NCI-H524 (cell line): Measurements from ENCODE around the gene SPACA7.

Experiments
- DNase-seq, 2 experiments: peaks; one replicate each; lab custom pipeline; 2025; lab: John Stamatoyannopoulos, UW

SPACA7 gene

DNA sequence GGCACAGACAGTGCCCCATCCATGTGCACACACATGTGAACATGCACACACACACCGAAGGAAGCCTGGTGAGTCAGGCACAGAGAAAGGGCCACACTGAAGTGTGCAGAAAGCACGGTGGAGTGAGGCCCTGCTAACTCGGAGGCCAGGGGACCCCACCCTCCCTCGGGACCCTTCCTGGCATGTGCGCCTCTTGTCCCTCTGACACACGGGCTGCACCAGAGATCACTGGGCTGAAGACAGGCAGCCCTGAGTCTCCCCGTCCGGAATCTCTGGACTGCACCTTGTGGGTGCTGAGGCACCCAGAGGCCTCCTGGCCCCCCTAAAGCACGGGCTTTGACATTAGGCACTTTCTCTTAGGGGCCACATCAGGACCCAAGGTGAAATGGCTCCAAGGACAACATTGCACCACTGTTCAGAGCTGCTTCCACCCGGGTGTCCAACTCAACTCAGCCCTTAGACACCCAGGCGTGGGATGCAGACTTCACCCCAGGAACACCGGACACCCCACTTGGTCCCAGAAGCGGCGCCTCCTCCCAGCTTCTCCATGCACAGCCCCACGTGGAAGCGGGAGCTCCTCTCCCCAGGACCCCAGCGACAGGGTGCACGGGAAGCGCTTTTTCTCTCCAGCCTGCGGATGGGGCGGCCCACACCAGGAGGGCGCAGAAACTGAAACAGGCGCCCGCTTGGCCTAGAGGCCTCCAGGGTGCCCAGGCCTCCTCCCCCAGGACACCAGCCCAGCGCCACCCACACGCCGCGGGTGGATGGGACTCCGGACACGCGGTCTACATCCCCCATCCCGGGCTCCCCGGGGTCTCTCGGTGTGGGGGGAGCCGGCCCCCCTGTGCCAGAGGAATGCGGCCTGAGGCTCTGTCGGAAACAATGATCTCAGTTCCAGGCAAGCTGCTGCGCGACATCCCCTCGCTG lies 90.2 kb downstream of the SPACA7 start:
- no peak for DNase-seq

- DNase-seq, result no peak
These were observed 91.1 kb downstream of the SPACA7 start for GRCh38 chr13:112467236-112467635.

DNA sequence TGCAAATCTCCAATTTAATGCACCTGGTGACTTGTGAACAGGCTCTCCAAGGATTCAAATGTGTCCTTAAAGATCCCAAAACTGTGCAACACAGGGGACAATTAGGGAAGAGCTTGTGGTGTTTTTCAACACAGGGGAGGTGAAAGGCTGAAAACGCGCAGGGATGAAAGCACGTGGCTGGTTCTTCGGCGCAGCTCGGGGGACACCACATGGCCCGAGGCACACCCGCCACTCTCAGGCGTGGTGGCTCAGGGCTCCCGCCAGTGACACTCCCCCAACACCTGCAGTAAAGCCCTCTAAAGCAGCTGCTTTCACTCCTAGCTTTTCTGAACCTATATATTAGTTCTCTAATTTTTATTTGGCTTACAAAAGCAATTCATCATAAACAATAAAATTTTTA lies 91.9 kb downstream of the SPACA7 start:
- DNase-seq, result no peak

DNA sequence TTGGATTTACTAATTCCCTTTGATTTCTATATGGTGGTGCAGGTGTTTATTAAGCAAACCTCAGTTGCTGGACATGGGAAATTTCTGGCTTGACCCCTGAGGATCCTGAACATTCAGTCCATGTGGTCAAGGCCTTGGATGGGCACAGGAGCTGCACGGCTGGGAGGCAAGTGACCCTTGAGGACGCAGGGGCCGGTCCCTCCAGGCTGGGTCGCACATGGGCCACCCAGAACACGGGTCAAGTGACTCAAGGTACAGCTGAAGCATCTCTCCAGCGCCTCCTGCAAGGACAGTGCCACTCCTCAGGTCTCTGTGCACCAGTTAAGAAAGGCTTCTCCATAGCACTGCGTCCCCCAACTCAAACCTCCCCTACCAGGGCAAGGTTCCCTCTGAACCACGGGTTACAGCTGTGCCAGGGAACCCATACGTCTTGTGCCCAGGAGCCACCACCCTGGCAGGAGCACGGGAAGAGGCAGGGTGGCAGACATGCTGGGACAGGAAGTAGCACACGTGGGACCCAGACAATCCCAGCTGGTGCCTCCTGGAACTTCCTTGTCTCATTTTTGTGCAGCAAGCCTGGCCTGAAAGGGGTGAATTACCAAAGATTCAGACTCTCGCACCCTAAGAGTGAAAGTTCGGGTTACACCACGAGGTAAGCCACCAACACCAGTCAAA lies 93.1 kb downstream of the SPACA7 start:
- DNase-seq, result no peak

GRCh38 chr13:112473818-112474217 lies 97.7 kb downstream of the SPACA7 start:
- no peak for DNase-seq

GRCh38 chr13:112474869-112475268 lies 98.7 kb downstream of the SPACA7 start:
- no peak for DNase-seq

GRCh38 chr13:112475889-112476288 lies 99.7 kb downstream of the SPACA7 start:
- DNase-seq, result no peak

- DNase-seq, result no peak
These were observed 101.0 kb downstream of the SPACA7 start for GRCh38 chr13:112477070-112477619.

DNA sequence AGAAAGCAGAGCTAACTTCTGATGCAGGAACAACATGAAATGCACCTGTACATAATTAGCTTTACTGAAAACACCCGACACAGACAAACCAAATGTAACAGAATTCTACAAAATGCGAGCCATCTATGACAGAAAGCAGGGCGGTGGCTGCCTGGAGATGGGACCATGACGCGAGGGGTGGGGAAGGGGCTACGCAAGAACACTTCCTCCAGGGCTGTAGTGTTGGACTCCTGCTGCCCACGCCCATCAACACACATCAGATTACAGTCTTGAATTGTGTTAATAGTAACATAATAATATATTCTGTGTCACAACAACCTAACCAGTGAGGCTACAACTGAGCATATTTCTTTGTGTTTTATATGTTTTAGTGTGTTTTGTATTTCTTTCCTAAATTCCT lies 103.2 kb downstream of the SPACA7 start:
- DNase-seq, result no peak

- no peak for DNase-seq
These were observed 105.3 kb downstream of the SPACA7 start for GRCh38 chr13:112481458-112481857.

DNA sequence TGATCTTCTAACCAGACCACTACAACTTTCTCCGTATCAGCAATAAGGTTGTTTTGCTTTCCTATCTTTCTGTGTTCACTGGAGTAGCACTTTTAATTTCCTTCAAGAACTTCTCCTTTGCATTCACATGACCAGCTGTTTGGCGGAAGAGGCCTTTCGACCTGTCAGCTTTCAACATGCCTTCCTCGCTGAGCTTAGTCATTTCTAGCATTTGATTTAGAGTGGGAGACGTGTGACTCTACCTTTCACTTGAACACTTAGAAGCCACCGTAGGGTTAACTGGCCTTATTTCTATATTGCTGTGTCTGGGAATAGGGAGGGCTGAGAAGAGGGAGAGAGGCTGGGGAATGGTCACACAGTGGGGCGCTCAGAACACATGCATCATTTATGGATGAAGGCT lies 107.1 kb downstream of the SPACA7 start:
- DNase-seq, result no peak
